CD4-positive, alpha-beta T cell treated with Interleukin-17A for 1 hour (primary cell): ENCODE measurements around the gene CHRNA4.

Experiments
- DNase-seq: peaks from one replicate; pipeline ENCODE4 v3.0.0-alpha.2; 2020

Gene CHRNA4

DNA sequence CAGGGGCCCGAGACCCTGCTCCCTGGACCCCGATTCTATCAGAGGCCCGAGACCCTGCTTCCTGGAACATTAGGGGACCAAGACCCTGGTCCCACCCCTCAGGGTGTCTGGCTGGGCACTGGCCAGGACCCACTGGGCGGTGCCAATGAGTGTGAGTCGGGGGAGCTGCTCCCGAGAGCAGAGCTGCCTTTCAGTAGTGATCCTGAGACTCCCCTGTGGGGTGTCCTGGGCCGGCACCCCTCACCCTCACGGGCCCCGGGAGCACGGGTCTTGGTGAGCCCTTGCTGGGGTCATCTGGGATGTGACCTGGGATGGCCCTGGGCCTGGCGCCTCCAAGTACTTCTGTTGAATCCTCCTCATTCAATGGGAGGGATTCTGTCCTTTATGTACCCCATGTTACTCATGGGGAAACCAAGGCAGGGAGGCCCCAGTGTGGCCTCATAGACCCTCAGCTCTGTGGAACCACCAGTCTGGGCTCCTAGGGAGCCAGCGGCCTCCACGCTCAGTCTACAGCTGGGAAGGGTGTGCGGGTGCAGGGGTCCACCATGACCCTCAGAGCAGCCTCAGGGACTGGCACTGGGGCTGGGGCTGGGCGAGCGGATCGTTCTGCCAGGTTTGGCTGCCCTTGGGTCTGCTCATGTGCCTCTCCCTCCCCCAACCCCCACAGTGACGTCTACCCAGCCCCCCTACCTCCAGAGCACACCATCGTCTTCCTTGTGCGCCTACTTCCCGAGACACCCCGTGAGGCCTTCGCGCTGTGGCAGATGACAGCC, 42.6 kb downstream of the CHRNA4 start:
- DNase-seq: no peak

GRCh38 chr20:63317601-63318291, 43.4 kb downstream of the CHRNA4 start:
- DNase-seq: no peak

GRCh38 chr20:63317061-63317460, 44.1 kb downstream of the CHRNA4 start:
- no peak for DNase-seq

DNA sequence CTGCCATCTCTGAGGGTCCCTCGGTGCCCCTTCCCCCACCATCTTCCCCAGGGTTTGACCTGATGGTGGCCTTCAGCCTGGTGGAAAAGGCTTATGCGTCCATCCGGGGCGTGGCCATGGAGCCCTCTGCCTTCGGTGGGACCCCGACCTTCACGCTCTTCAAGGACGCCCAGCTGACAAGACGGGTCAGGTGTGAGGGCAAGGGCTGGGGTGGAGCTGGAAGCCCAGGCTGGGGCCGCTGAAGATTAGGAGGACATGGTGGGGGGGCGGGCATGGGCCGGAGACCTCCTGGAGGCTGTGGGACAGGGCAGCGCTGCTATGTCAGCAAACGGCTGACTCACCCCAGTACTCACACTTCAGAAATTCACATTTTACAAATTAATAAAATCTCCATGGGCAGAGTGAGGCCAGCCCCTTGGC, 44.6 kb downstream of the CHRNA4 start:
- no peak for DNase-seq

DNA sequence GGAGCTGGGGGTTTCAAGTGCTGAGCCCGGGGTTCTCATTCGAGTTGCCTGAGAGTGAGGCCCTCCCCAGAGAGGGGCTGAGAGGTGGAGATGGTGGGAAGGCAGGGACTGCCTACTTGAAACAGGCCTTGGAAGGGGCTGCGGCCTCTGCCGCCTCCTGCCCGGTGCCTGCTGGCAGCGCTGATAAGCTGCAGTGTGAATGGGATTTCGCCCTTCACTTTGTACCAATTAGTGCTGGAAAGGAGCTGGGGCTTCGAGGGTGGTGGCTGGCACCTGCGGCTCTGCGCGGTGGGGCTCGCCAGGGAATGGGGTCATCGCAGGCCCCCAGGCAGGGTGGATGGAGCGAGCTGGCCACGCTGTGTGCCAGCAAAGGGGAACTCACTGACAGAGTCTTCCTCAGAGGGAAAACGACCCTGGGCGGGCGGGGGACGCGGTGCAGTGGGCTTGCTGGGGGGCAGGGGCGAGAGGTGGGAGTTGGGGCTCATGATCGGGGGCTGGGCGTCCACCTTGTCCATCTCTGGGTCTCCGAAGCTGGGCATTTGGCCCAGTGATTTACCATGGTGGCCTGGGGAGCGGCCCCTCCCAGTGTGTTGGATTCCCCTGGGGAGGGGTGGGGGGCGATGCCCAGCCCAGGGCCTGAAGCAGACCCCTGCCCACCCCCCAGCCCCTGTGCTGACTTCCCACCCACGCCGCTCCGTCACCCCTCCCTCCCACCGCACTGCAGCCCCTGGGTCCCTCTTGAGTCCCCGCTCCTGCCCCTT, 45.2 kb downstream of the CHRNA4 start:
- DNase-seq: no peak

DNA sequence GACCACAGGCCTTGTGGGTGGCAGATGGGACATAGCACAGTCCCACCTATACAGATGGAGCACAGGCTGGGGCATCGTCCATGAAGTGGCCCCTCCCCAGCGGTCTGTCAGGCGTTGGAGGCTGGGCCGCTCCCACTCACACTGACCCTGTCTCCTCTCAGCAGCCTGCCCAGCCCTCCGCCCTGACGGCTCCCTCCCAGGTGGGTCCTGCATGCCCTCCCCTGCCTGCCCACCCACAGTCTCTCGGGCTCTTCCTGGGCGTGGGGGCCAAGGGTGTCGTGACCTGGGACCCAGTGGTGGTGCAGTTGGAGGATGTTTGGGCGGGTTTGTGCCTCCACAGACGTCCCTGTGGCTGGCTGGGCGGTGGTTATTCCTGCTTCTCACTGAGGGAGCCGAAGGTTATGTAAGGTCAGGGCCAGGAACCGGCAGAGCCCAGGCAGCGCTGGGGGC, 45.9 kb downstream of the CHRNA4 start:
- no peak for DNase-seq

DNA sequence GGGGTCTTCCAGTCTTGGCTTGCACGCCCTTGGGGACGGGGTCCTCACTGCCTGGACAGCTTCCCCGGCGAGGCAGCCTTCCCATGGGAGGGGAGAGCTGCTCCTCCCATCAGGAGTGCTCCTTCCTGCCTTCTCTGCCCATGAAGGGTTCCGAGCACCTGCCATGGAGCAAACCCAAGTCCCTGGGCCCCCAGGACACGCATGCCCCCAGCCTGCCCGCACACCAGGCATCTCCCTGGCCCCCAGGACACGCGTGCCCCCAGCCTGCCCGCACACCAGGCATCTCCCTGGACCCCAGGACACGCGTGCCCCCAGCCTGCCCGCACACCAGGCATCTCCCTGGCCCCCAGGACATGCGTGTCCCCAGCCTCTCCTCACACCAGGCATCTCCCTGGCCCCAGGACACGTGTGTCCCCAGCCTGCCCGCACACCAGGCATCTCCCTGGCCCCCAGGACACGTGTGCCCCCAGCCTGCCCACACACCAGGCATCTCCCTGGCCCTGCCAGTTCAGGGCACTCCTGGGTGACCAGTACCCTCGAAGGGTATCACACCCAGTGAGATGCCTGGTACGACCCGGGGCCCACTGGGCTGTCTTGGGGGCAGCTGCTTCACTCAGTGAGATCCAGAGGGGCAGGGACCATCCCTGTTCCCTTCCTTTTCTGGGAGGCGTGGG, 46.4 kb downstream of the CHRNA4 start:
- DNase-seq: no peak

GRCh38 chr20:63314015-63314471, 47.1 kb downstream of the CHRNA4 start:
- DNase-seq: no peak

GRCh38 chr20:63313349-63314014, 47.7 kb downstream of the CHRNA4 start:
- DNase-seq: no peak

DNA sequence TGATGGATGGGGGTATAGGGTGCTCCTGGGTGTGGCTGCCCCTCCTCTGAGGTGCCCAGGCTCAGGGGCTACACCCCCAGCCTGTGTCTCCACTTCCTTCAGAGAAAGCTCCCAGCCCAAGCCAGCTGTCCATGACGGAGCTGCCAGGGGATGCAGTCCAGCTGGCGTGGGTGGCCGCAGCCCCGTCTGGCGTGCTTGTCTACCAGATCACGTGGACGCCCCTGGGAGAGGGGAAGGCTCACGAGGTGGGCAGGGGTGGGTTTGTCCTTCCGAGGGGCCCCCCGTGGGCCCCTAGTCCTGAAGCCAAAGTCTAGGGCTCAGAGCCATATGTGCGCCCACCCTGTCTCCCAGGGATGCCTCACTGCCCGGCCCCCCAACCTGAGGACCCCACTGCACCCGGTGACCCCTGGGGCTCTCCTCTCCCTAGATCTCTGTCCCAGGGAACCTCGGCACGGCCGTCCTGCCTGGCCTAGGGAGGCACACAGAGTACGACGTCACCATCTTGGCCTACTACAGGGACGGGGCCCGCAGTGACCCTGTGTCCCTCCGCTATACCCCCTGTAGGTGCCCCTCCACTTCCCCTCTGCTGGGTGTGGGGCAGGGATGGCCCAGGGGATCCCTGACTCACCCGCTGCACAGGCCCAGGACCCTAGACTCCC, 48.3 kb downstream of the CHRNA4 start:
- DNase-seq: no peak

GRCh38 chr20:63312273-63312672, 48.9 kb downstream of the CHRNA4 start:
- no peak for DNase-seq

GRCh38 chr20:63311833-63312243, 49.3 kb downstream of the CHRNA4 start:
- no peak for DNase-seq

DNA sequence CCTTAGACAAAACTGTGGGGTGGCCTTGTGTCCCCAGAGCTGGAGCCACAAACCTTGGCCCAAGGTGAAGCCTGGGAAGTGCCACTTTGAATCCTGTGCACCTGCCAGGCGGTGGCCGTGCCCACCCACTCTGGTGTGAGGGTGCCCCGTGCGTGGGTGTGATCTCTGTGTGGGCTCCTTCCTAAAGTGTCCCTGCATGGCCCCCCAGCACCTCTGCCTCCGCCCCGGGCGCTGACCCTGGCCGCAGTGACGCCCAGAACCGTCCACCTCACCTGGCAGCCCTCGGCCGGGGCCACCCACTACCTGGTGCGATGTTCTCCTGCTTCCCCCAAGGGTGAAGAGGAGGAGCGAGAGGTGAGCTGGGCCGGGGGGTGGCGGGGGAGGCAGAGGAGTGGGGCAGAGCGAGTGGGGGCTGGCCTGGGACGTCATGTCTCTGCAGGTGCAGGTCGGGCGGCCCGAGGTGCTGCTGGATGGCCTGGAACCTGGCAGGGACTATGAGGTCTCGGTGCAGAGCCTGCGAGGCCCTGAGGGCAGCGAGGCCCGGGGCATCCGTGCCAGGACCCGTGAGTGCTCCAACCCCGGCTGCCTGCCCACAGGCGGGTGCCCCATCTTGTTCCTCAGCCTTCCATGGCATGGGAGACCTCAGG, 49.8 kb downstream of the CHRNA4 start:
- DNase-seq: no peak

DNA sequence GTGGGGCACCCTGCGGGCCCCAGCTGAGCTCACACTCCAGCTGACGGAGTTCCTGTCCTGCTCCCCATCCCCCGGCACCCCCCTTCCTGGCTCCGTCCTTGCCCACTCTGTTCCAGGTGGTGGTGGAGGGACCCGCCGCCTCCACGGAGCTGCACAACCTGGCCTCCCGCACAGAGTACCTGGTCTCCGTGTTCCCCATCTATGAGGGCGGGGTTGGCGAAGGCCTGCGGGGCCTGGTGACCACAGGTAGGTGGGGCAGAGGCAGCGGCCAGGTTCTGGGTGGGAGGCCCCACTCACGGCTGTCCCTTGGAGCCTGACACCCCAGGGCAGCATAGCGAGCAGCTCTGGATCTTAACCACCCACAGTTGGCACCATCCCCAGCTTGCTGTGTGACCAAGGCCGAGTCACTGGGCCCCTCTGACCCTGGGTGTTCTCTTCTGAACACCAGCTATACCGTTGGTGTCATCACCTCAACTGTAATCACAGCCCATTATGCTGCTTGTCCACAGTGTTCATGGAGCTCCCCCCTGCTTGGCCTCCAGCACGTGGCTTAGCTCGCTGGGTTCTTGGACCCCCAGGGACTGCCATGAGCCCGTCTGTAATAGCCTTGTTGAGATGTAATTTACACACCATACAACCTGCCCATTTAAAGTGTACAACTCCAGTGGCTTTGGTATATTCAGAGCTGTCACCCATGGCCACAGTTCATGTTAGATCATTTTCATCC, 50.7 kb downstream of the CHRNA4 start:
- no peak for DNase-seq

GRCh38 chr20:63309261-63310071, 51.7 kb downstream of the CHRNA4 start:
- DNase-seq: peak; percentile 15

DNA sequence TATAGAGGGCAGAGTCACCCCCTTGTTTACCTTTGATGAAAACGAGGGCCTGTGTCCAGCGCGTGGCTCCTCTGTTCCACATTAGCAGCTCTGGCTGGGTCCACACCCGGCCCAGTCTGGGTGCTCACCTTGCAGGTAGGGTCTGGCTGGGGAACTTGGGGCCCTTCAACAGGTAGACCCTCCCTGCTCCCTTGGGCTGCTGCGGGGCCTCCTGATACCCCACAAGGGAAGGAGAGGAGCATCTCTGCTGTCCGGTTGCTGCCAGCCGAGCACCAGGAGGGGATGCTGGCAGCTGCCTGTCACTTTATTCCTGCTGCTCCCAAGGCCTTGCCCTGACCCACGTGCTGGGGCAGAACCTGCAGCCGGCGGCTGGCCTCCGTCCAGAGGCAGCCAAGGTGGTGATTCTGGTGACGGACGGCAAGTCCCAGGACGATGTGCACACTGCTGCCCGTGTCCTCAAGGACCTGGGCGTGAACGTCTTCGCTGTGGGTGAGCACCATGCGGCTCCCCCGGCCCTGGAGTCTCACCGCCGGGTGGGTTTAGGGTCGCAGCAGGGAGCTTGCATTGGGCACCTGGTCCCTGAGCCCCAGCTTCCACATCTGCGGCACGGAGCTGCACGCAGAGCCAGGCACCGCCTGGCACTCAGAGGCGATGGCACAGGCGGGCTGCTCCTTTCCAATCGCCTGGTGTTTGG, 52.8 kb downstream of the CHRNA4 start:
- DNase-seq: no peak

GRCh38 chr20:63307538-63308217, 53.5 kb downstream of the CHRNA4 start:
- DNase-seq: no peak
